ENCODE measurements around the gene CTSD. TPM values are rescaled to one million over a fixed set of nuclear protein-coding genes. Genes with fewer than 3 reads are reported as not detected.

The CTSD gene
- total and polyA plus RNA-seq, 2 of the 8 experiments (the other 6 are each of a cell fraction or from before 2014, with no cell fraction given): 169 to 173 TPM

- Histone ChIP-seq H3K4me3 (ENCODE audit: extremely low read depth in 1 of 4, insufficient read depth in 2 of 4, low read depth in 3 of 4, low read length in 4 of 4) (no peak overlapping the region), H2BK120ac (replicated peaks; ENCODE audit: low read depth, low read length) (no peak overlapping the region), H4K91ac (replicated peaks; ENCODE audit: insufficient read length, low read length) (no peak overlapping the region), H3K9me3 (ENCODE audit: insufficient read depth in 2 of 2, low read depth in 1 of 2, low read length in 1 of 2) (no peaks in the 10 kb centered on the region), H3K4me2 (ENCODE audit: insufficient read depth in 1 of 2, low read depth in 2 of 2, low read length in 2 of 2) (no peak overlapping the region), H3K36me3 (ENCODE audit: control insufficient read depth in 2 of 4, insufficient read depth in 4 of 4, low read length in 3 of 4) (peaks cover 0 to 23% (median 6%) of the 10 kb centered on the region in 4 experiments; a peak in 5 of 8 replicates), H3K4ac (replicated peaks; ENCODE audit: insufficient read length, low read depth, low read length) (no peak overlapping the region), H2BK5ac (ENCODE audit: low read depth, low read length) (no peak overlapping the region), H3K27me3 (replicated peaks in 1 of 4; ENCODE audit: control insufficient read depth in 3 of 4, extremely low read depth in 1 of 4, insufficient read depth in 3 of 4, low read length in 3 of 4) (no peaks in the 10 kb centered on the region), H2BK12ac (ENCODE audit: low read depth, low read length) (no peak overlapping the region), H3K14ac (ENCODE audit: insufficient read length) (no peak overlapping the region), H4K8ac (ENCODE audit: extremely low read depth, insufficient read depth, low read length) (no peak overlapping the region), H3K56ac (replicated peaks; ENCODE audit: insufficient read length, low read depth, low read length) (no peak overlapping the region), H3K23me2 (ENCODE audit: low read depth, low read length) (no peaks in the 10 kb centered on the region; the same call in 1 of the 2 replicates), H4K5ac (ENCODE audit: insufficient read length, low read depth, low read length) (no peak overlapping the region), H3K79me1 (ENCODE audit: low read depth, low read length) (0 out of 2 replicates have a peak, but pooled peaks cover 2% of the 10 kb centered on the region), H3K23ac (ENCODE audit: insufficient read length) (no peak overlapping the region), H4K20me1 (replicated peaks in 1 of 2; ENCODE audit: control insufficient read depth in 1 of 2, insufficient read depth in 2 of 2, low read length in 2 of 2) (peaks cover 4 to 14% of the 10 kb centered on the region in 2 experiments), H2BK15ac (ENCODE audit: low read length) (no peak overlapping the region), H2AFZ (ENCODE audit: low read length) (no peak overlapping the region), H3K9ac (replicated peaks in 1 of 4; ENCODE audit: extremely low read depth in 1 of 4, low read depth in 3 of 4, low read length in 3 of 4) (no peak overlapping the region), H2BK20ac (ENCODE audit: low read length) (no peak overlapping the region), H3K18ac (ENCODE audit: extremely low read depth, low read length) (no peak overlapping the region), H2AK5ac (ENCODE audit: low read depth, low read length) (no peak overlapping the region), H3K27ac (ENCODE audit: low read depth, low read length) (no peak overlapping the region), H3K4me1 (replicated peaks in 1 of 4; ENCODE audit: control insufficient read depth in 3 of 4, insufficient read depth in 4 of 4, low read length in 3 of 4) (peaks cover 0 to 8% (median 4%) of the 10 kb centered on the region in 4 experiments; a peak in 5 of 7 replicates), H3K79me2 (ENCODE audit: control insufficient read depth in 1 of 2, insufficient read depth in 2 of 2, low read length in 2 of 2) (peaks cover 0 to 12% of the 10 kb centered on the region in 2 experiments; a peak in 2 of 4 replicates)
- ChIA-PET POLR2A (ENCODE audit: partially characterized antibody) (interaction anchor here (1.2 to 2.5 kb wide), 3 partner anchors 9 to 13 kb away, joined by 3 to 8 read pairs (median 4); no protein-coding TSS in a partner anchor), CTCF (ENCODE audit: partially characterized antibody) (interaction anchor here (1.2 to 1.6 kb wide), 3 partner anchors 8 to 75 kb away, joined by 3 to 5 read pairs (median 4); no protein-coding TSS in a partner anchor)
- DNase-seq (ENCODE audit: low read depth in 1 of 2, low spot score in 2 of 2) (no peak), FAIRE-seq (no peak)
- WGBS, 2 experiments (ENCODE audit: extremely low coverage in 1 of 2, insufficient coverage in 1 of 2, insufficient read length in 1 of 2, insufficient replicate concordance in 2 of 2, low coverage in 1 of 2, low lambda C conversion rate in 2 of 2, missing lambda C conversion rate in 1 of 2): 94% methylated on average over 21 of the region's 21 CpGs; no CpG with 5 or more reads in 1 of the 2 experiments
- TF ChIP-seq MAFK (IDR thresholded peaks at IDR 0.05; ENCODE audit: low read depth, low read length) (no peak), JUND (IDR thresholded peaks at IDR 0.05; ENCODE audit: low read length) (no peak), KDM5A (IDR thresholded peaks at IDR 0.05; ENCODE audit: low read length) (no peak), TEAD4 (IDR thresholded peaks at IDR 0.05; ENCODE audit: low read depth, low read length) (no peak), RNF2 (IDR thresholded peaks at IDR 0.05; ENCODE audit: borderline replicate concordance, low read depth, low read length, missing control alignments, poor library complexity, severe bottlenecking) (no peak), POU5F1 (IDR thresholded peaks at IDR 0.05; ENCODE audit: low read depth, low read length) (no peak), ZNF274 (IDR thresholded peaks at IDR 0.05; ENCODE audit: borderline replicate concordance, extremely low read depth, low read length) (no peak), TAF1 (IDR thresholded peaks at IDR 0.05; ENCODE audit: low read depth, low read length) (no peak), BACH1 (IDR thresholded peaks at IDR 0.05; ENCODE audit: low read length) (no peak), SAP30 (IDR thresholded peaks at IDR 0.05; ENCODE audit: insufficient read depth, insufficient replicate concordance, low read length) (no peak), JUN (IDR thresholded peaks at IDR 0.05; ENCODE audit: low read depth, low read length) (no peak), CHD2 (IDR thresholded peaks at IDR 0.05; ENCODE audit: low read length) (no peak)
These were observed 5.0 kb downstream of the CTSD start for GRCh38 chr11:1758611-1759150.
